Activated T-helper 9 cell treated with anti-CD3 and anti-CD28 coated beads, Interleukin-2, amount 50 U/mL, for 16 hours (primary cell): Measurements from ENCODE around the gene CRISPLD2.
"Not testable (repeated sequence)": the region's sequence is repeated elsewhere in the genome, so short reads cannot be mapped to it uniquely, and the experiment has no call there.

Experiments
- DNase-seq: peaks from one replicate; pipeline ENCODE4 v3.0.0-alpha.2; 2020; ENCODE audit warnings: low read depth

The CRISPLD2 gene

GRCh38 chr16:84840687-84841627 is 21.2 kb downstream of the CRISPLD2 start:
- no peak for DNase-seq

GRCh38 chr16:84841787-84842300 is 22.1 kb downstream of the CRISPLD2 start:
- DNase-seq: no peak

- no peak for DNase-seq
Observed at GRCh38 chr16:84842516-84843148, 22.8 kb downstream of the CRISPLD2 start.

GRCh38 chr16:84843149-84844048 is 23.6 kb downstream of the CRISPLD2 start:
- DNase-seq: no peak

GRCh38 chr16:84844049-84844350 is 24.2 kb downstream of the CRISPLD2 start:
- no peak for DNase-seq

- no peak for DNase-seq
Observed at GRCh38 chr16:84844559-84845495, 25.0 kb downstream of the CRISPLD2 start.

- no peak for DNase-seq
Observed at GRCh38 chr16:84845496-84846002, 25.8 kb downstream of the CRISPLD2 start.

- no peak for DNase-seq
Observed at GRCh38 chr16:84847564-84848355, 28.0 kb downstream of the CRISPLD2 start.

- DNase-seq: no peak
Observed at GRCh38 chr16:84848986-84849634, 29.3 kb downstream of the CRISPLD2 start.

- no peak for DNase-seq
Observed at GRCh38 chr16:84849751-84850150, 30.0 kb downstream of the CRISPLD2 start.

GRCh38 chr16:84850714-84851113 is 30.9 kb downstream of the CRISPLD2 start:
- DNase-seq: no peak

GRCh38 chr16:84851192-84852127 is 31.7 kb downstream of the CRISPLD2 start:
- no peak for DNase-seq

GRCh38 chr16:84853534-84853933 is 33.7 kb downstream of the CRISPLD2 start:
- no peak for DNase-seq

- DNase-seq: no peak
Observed at GRCh38 chr16:84854759-84855158, 35.0 kb downstream of the CRISPLD2 start.

- not testable (repeated sequence) for DNase-seq
Observed at GRCh38 chr16:84855435-84856202, 35.8 kb downstream of the CRISPLD2 start.

- DNase-seq: not testable (repeated sequence)
Observed at GRCh38 chr16:84856203-84856581, 36.4 kb downstream of the CRISPLD2 start.

GRCh38 chr16:84856811-84857210 is 37.0 kb downstream of the CRISPLD2 start:
- DNase-seq: not testable (repeated sequence)

GRCh38 chr16:84859681-84860080 is 39.9 kb downstream of the CRISPLD2 start:
- DNase-seq: no peak
